Mucosa of descending colon (tissue), 3 donors: Measurements from ENCODE around the gene TYW1B. TPM values are rescaled to one million over a fixed set of nuclear protein-coding genes. Genes with fewer than 3 reads are reported as not detected.
"Not testable (repeated sequence)": the region's sequence is repeated elsewhere in the genome, so short reads cannot be mapped to it uniquely, and the experiment has no call there.

Experiments used
- ATAC-seq: fragments of 200-7000 bp; cut with Tn5 transposase; one replicate; pipeline ENCODE4 v1.9.1; 2020; ENCODE audit warnings: mild to moderate bottlenecking, moderate library complexity
- DNase-seq, 3 donors: peaks; one replicate each; pipeline ENCODE4 v3.0.0-alpha.2; 2020
- H3K36me3 ChIP-seq: fragments of 200-600 bp; one replicate; pipeline ENCODE4 v1.8.0; 2021; ENCODE audit warnings: low read depth, mild to moderate bottlenecking
- H3K4me1 ChIP-seq: fragments of 200-600 bp; one replicate; pipeline ENCODE4 v1.8.0; 2021; ENCODE audit warnings: low read depth, mild to moderate bottlenecking
- H3K4me3 ChIP-seq: fragments of 200-600 bp; one replicate; pipeline ENCODE4 v1.8.0; 2021; ENCODE audit warnings: mild to moderate bottlenecking
- H3K9me3 ChIP-seq: fragments of 200-600 bp; one replicate; pipeline ENCODE4 v1.8.0; 2021; ENCODE audit warnings: mild to moderate bottlenecking
- CTCF ChIP-seq: fragments of 200-600 bp; IDR thresholded peaks from one replicate; pipeline ENCODE4 v1.8.0; 2022; ENCODE audit warnings: antibody characterized with exemption, mild to moderate bottlenecking
- intact Hi-C, 2 donors: fragments of 100-400 bp; cut with DNase I in 1 of 2; cut with micrococcal nuclease in 1 of 2; formaldehyde crosslinking; loops; one replicate each; pipeline versions ENCODE4 v1.11.0 to v1.11.1; 2022; cut with DNase I, micrococcal nuclease
- total RNA-seq, 3 donors: library from RNA; stranded (reverse); fragmentation: NEBNext Ultra II Directional in 2 of 3; extraction: Animal tissue kit (Norgen Biotek cat#: 25700) in 2 of 3; gene quantifications; one replicate each; pipeline versions ENCODE4 v1.2.1 to v1.2.4, GENCODE V29; 2021 to 2023
- donor health status: DM: no; HTN: no; CAD: no; lungs with moderate emphysema.
- donor health status: DM: no; HTN: no; CAD: no.
- donor health status: DM: no; HTN: yes; CAD: no.

TYW1B gene
- total RNA-seq, 3 donors from 2014 or later = 2.5 to 6.3 (median 3.5) TPM

- not testable (repeated sequence) for DNase-seq
These were observed 202.1 kb downstream of the TYW1B start for GRCh38 chr7:72625721-72626423.

GRCh38 chr7:72622532-72622931 is 205.5 kb downstream of the TYW1B start:
- Histone ChIP-seq H3K4me1 (no peaks in the 10 kb centered on the region), H3K36me3 (no peaks in the 10 kb centered on the region), H3K4me3 (no peak overlapping the region), H3K9me3 (no peaks in the 10 kb centered on the region)
- DNase-seq (no peak), ATAC-seq (no peak)
- intact Hi-C loops = no loop called here
- no peak for TF ChIP-seq CTCF

More at GRCh38 chr7:72625721-72626423, 202.1 kb downstream of the TYW1B start:
- H3K4me1 ChIP-seq, ATAC-seq, H3K36me3 ChIP-seq, intact Hi-C loops, H3K9me3 ChIP-seq, H3K4me3 ChIP-seq: not testable (repeated sequence)

- intact Hi-C loops, DNase-seq, H3K4me1 ChIP-seq, ATAC-seq, H3K36me3 ChIP-seq, H3K4me3 ChIP-seq, H3K9me3 ChIP-seq: not testable (repeated sequence)
These were observed 206.2 kb downstream of the TYW1B start for GRCh38 chr7:72621761-72622187.

DNA sequence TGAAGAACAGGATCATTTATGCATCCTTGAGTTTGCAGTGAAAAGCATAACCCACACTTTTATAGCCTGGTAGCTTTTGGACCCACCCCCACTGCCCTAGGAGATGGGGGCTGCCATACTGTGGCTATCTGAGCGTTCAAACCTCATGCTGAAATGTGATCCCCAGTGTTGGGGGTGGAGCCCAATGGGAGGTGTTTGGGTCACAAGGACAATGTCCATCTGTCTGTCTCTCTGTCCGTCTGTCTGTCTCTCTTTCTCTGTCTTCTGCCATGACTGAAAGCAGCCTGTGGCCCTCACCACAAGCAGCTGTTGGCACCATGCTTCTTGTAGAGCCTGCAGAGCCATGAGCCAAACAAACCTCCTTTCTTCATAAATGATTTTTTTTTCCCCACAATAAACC is 207.1 kb downstream of the TYW1B start:
- intact Hi-C loops, DNase-seq: not testable (repeated sequence)

GRCh38 chr7:72618435-72619180 is 209.4 kb downstream of the TYW1B start:
- ATAC-seq, H3K4me1 ChIP-seq, H3K36me3 ChIP-seq, DNase-seq, intact Hi-C loops, H3K4me3 ChIP-seq, H3K9me3 ChIP-seq: not testable (repeated sequence)

More for the DNA sequence above, 207.1 kb downstream of the TYW1B start:
- ATAC-seq, H3K36me3 ChIP-seq, H3K9me3 ChIP-seq, H3K4me1 ChIP-seq, H3K4me3 ChIP-seq: not testable (repeated sequence)

GRCh38 chr7:72609761-72610160 is 218.2 kb downstream of the TYW1B start:
- ATAC-seq, H3K4me1 ChIP-seq, intact Hi-C loops, H3K4me3 ChIP-seq, H3K9me3 ChIP-seq, H3K36me3 ChIP-seq, DNase-seq: not testable (repeated sequence)

GRCh38 chr7:72607988-72608387 is 220.0 kb downstream of the TYW1B start:
- H3K36me3 ChIP-seq, intact Hi-C loops, H3K4me3 ChIP-seq, DNase-seq, ATAC-seq, H3K4me1 ChIP-seq, H3K9me3 ChIP-seq: not testable (repeated sequence)

DNA sequence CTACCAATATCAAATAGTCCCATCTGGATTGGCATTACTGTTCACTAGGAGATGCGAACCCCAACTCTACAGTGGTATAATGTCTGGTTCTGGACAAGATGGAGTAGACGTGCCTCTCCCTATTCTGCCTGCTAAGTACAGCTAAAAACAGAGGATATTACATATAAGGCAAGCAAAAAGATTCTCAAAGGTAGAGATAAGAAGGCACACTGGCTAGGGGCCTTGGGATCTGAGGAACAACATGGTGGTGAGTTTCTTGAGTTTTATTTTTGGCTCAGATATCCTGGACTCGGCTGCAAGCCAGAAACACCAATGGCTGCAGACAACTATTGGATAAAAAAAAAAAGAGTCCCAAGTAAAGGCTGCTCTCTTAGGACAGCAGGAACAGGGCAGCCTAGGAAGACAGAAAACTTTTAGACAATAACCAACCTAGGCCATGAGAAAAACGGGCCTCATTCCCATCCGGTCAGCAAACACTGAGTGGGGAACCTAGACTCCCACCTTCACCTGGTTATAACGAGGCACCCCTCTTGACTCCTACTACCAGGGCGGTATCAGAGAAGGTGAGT is 222.1 kb downstream of the TYW1B start:
- ATAC-seq, DNase-seq: not testable (repeated sequence)

DNA sequence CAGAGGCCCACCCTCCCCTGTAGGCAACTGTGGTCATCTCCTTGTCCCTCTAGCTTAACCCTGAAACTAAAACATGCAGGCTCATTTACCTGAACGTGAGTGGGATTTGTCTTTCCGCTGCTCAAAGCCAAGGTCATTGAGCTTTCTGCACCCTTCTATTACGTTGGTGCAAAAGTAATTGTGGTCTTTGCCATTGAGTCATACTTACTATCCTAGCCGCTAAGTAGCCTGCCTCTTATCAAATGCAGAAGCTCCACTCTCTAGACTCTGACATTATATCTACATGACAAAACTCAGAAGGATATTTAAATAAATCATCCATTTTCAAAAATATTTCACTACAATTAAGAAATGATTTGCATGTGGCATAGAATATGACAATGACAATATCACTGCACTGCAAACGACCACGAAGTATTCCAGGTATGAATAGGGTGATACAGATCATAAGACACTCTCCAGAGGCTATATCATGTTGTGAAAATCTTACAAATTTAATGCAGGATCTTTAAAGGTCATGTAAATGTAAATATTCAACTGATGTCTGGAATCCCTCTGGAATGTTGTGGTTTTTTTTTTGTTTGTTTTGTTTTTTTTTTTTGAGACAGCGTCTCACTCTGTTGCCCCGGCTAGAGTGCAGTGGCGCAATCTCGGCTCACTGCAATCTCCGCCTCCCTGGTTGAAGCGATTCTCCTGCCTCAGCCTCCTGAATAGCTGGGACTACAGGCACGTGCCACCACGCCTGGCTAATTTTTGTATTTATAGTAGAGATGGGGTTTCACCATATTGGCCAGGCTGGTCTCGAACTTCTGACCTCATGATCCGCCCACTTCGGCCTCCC is 223.0 kb downstream of the TYW1B start:
- ATAC-seq, H3K4me1 ChIP-seq, H3K4me3 ChIP-seq, DNase-seq, intact Hi-C loops, H3K9me3 ChIP-seq, H3K36me3 ChIP-seq: not testable (repeated sequence)

More for the DNA sequence above, 222.1 kb downstream of the TYW1B start:
- H3K9me3 ChIP-seq, H3K4me3 ChIP-seq, H3K4me1 ChIP-seq, H3K36me3 ChIP-seq, intact Hi-C loops: not testable (repeated sequence)

GRCh38 chr7:72603476-72603875 is 224.5 kb downstream of the TYW1B start:
- H3K4me1 ChIP-seq, H3K9me3 ChIP-seq, H3K4me3 ChIP-seq, intact Hi-C loops, ATAC-seq, DNase-seq, H3K36me3 ChIP-seq: not testable (repeated sequence)
